Activated CD8-positive, alpha-beta T cell treated with anti-CD3 and anti-CD28 coated beads, Interleukin-2, amount 10 ng/mL, durations not matched to agents 7 days and 5 days (primary cell): ENCODE results near the gene UMPS. TPM values are rescaled to one million over a fixed set of nuclear protein-coding genes. Genes with fewer than 3 reads are reported as not detected.

ENCODE experiments used
- ATAC-seq: fragments of 150-1000 bp; cut with Tn5 transposase; one replicate; pipeline ENCODE4 v1.10.0; 2021; ENCODE audit warnings: moderate library complexity
- CTCF ChIA-PET: fragments of 350-600 bp; sonication (Branson Sonifier 250); formaldehyde crosslinking; loops from one replicate; lab custom pipeline; 2021; ENCODE audit warnings: antibody characterized with exemption; lab: Charles Lee
- POLR2A ChIA-PET: fragments of 350-600 bp; sonication (Branson Sonifier 250); formaldehyde crosslinking; loops from one replicate; lab custom pipeline; 2021; ENCODE audit warnings: antibody characterized with exemption; lab: Charles Lee
- DNase-seq: peaks from one replicate; pipeline ENCODE4 v3.0.0-alpha.2; 2020
- H3K27ac Mint-ChIP-seq: one replicate; pipeline ENCODE4 v1.8.0; 2021; ENCODE audit warnings: mild to moderate bottlenecking, mixed read lengths
- H3K27me3 Mint-ChIP-seq: one replicate; pipeline ENCODE4 v1.8.0; 2021; ENCODE audit warnings: low read depth, mixed read lengths
- H3K36me3 Mint-ChIP-seq: one replicate; pipeline ENCODE4 v1.8.0; 2021; ENCODE audit warnings: low read depth, mixed read lengths
- H3K4me1 Mint-ChIP-seq: one replicate; pipeline ENCODE4 v1.8.0; 2021; ENCODE audit warnings: low read depth, mixed read lengths
- H3K4me3 Mint-ChIP-seq: one replicate; pipeline ENCODE4 v1.8.0; 2021; ENCODE audit warnings: mild to moderate bottlenecking, mixed read lengths
- H3K9me3 Mint-ChIP-seq: one replicate; pipeline ENCODE4 v1.8.0; 2022; ENCODE audit warnings: mixed read lengths; ENCODE audit not compliant: insufficient read depth
- microRNA-seq: library from miRNA; unstranded; fragments of <30 nt; microRNA quantifications from one replicate; pipeline ENCODE4 v1.2.0, GENCODE V29; 2022
- total RNA-seq, 2 experiments: library from RNA; stranded (reverse); gene quantifications; one replicate each; pipeline ENCODE4 v1.2.3, GENCODE V29; 2021

The UMPS gene
- total RNA-seq, 2 experiments from 2014 or later, result 32.9 to 38.8 TPM

DNA sequence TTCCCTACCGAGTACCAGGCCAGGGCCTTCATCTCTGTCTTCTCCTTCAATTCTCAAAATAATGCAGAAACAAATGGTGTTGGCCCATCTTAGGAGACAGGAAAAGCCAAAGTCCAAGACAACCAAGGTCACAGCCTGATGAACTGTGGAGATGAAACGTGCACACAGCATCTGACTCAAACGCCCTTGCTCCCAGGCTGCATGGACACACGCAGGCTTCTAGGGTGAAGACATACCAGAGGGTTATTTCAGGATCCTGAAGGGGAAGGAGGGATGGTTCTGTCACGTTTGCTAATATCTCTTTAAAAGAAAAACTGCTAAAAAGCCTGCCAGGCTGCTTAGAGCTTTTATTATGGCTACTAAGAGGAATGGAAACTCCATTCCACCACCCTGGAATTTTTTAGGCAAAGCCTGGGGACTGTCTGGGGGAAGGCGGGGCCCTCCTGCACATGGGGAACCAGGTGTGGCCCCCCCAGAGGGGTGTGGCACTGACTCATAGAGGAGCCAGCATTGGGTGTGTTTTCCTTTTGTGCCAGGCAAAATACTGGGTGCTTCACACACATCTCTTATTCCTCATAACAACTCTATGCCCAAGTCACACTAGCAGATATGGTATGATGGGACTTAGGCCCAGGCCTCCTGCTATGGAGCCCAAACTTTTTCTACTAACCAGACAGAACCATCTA lies 62.9 kb downstream of the UMPS start:
- ATAC-seq, result no peak
- Mint-ChIP-seq H3K36me3 (no peaks in the 10 kb centered on the region), H3K27me3 (peaks cover 15% of the 10 kb centered on the region), H3K27ac (no peak overlapping the region), H3K4me1 (peaks cover 7% of the 10 kb centered on the region), H3K4me3 (no peak overlapping the region), H3K9me3 (no peaks in the 10 kb centered on the region)
- CTCF ChIA-PET, result no interaction called here
- DNase-seq, result no peak
- POLR2A ChIA-PET, result no interaction called here

GRCh38 chr3:124796477-124796876 lies 66.2 kb downstream of the UMPS start:
- Mint-ChIP-seq H3K36me3 (no peaks in the 10 kb centered on the region), H3K27ac (no peak overlapping the region), H3K4me1 (peaks cover 4% of the 10 kb centered on the region), H3K27me3 (peaks cover 6% of the 10 kb centered on the region), H3K9me3 (no peaks in the 10 kb centered on the region), H3K4me3 (no peak overlapping the region)
- ATAC-seq (no peak), DNase-seq (no peak)
- POLR2A ChIA-PET, result interaction anchor here (0.6 kb wide), 1 partner anchor 13 kb away, joined by 3 read pairs; no protein-coding TSS in a partner anchor
- CTCF ChIA-PET, result interaction anchor here (0.6 to 1.4 kb wide), 2 partner anchors 36 to 95 kb away, joined by 3 to 4 read pairs; no protein-coding TSS in a partner anchor

DNA sequence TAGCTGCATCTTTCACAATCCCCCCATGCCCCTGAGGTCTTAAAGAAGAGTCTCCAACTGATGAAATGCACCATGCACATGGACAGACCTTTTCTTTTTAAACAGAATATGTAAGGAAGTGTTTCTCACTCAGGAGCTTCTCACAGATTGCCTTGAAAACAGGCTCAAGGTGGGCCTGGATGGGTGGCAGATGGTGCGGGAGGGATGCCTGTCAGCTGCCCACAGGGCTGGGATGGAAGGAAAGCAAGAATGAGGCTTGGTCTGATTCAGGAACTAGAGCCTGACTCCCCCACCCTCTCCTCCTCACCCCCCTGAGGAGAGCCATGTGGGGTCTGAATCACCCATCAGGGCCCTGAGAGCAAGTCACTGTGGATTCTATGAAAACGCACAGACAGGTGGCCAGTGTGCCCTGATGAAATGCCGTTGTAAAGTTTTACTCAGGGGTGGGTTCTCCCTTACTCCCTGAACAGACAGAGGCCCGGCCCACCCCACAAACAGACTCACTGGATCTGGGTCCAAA lies 67.2 kb downstream of the UMPS start:
- DNase-seq (no peak), ATAC-seq (no peak)
- peaks cover 6% of the 10 kb centered on the region for H3K27me3 Mint-ChIP-seq
- POLR2A ChIA-PET, result no interaction called here
- no peak overlapping the region for H3K27ac Mint-ChIP-seq
- CTCF ChIA-PET, result interaction anchor here (1.4 to 1.5 kb wide), 2 partner anchors 11 to 37 kb away, joined by 4 to 5 read pairs; no protein-coding TSS in a partner anchor
- no peaks in the 10 kb centered on the region for H3K4me1 Mint-ChIP-seq
- H3K9me3 Mint-ChIP-seq, result no peaks in the 10 kb centered on the region
- H3K36me3 Mint-ChIP-seq, result no peaks in the 10 kb centered on the region
- no peak overlapping the region for H3K4me3 Mint-ChIP-seq

Small RNAs within 50 kb of the gene (microRNA-seq; reads per million reads assigned to microRNA genes)
- gene MIR544B, result not detected

Other genes starting within 250 kb of the UMPS start
- gene ITGB5, start 156.9 kb downstream of the UMPS start, total RNA-seq, result not detected
- not detected for gene MUC13, start 204.3 kb downstream of the UMPS start, total RNA-seq